A172 (cell line): ENCODE measurements around the gene NOS3. TPM values are rescaled to one million over a fixed set of nuclear protein-coding genes. Genes with fewer than 3 reads are reported as not detected.

ENCODE experiments used
- DNase-seq: peaks from one replicate; pipeline ENCODE4 v3.0.0-alpha.2; 2015; ENCODE audit warnings: low spot score
- total RNA-seq: library from RNA; depleted of rRNA; stranded (reverse); fragments of >200 nt; shearing (Covaris generic); gene quantifications from 2 replicates; pipeline ENCODE4 v1.2.3, GENCODE V29; 2014; rRNA removed

Gene NOS3
- 0.74 and 2.5 TPM in 2 replicates for total RNA-seq

DNA sequence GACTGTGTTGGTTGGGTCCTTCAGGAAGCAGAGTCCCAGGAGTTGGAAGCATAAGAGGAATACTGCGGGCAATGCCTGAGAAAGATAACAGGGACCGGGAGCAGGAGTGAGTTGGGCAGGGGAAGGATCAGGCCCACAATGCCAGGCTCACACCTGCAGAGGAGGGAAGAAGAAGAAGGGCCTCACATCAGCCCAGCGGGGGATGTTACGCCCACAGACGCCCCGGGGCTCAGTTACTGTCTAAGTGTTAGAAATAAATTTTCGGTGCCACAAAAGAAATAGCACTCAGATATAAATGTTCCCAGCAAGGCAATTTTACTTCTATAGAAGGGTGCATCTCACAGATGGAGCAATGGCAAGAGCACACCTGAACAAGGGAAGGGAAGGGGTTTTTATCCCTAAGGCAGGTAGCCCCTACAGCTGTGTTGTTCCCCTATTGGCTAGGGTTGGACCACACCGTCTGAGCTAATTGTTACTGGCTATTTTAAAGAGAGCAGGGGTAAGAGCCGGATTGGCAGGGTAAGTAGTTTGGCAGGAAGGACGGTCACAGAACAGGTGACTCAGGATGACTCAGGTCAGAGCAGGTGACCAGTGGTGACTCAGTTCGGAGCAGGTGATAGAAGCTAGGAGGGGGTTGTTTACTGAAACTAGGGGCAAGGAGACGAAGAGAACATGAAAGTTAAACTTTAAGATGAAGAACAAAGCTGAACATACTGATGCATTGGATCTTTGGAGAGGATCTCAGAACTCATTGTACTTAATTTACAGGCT is at the start of gene NOS3:
Gene NOS3 (plus strand): TSS at position 602 of the 771 bp plus-strand sequence. CDS start 2,787 bp downstream, outside the sequence.
- DNase-seq = no peak

DNA sequence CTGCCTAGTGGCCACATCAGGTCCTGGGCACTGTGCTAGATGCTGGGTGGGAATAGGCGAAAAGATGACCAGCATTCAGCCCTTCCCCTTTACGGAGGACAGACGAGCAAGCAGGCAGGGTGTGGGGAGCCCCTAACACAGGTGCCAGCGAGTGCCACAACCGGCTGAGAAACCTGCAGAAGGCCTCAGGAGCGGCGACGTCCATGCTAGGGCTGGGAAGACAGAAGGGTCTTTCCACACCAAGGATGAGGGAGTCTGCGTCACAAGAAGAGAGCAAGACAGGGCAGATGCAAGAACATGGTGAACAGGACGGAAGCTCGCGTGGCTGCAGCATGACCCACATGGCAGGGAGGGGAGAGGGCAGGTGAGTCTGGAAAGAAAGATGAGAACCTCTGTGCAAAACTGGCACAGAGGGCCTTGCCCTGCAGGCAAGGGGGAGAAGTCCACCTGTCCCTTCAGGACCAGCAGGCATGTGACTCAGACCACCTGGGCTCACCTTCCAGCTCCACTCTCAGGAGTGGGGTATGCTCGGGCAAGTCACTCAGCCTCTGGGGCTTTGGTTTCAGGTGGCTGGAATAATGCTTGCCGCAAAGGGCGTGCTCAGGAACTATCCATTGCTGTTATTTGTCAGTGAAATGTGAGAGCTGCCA is 49.3 kb upstream of the NOS3 start:
- no peak for DNase-seq

DNA sequence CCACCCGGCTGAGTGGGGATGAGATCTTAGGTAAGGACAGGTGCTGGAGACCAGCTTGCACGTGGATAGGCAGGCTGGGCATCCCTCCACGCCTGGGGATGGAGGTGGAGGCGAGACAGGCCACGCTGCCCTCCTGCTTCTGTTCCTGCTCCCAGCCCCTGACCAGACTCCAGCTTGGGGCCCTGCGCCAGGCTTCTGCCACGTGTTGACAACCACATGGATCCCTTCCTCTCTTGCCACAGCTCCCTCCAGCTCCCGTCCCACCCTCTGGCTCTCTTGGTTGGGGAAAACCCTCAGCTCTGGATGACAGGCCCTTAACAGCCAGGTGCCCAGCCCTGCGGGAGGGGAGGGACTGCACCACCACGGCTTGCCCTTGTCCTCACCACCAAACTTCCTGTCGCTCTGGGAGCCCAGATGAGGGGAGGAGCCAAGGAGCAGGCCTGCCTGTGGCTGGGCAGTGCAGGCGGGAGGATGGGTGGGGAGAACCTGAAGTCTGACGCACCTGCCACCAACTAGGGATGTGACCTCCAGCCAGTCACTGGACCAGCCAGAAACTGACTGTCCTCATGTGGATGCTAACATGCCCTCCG is 48.7 kb upstream of the NOS3 start:
- DNase-seq = peak; percentile 39

DNA sequence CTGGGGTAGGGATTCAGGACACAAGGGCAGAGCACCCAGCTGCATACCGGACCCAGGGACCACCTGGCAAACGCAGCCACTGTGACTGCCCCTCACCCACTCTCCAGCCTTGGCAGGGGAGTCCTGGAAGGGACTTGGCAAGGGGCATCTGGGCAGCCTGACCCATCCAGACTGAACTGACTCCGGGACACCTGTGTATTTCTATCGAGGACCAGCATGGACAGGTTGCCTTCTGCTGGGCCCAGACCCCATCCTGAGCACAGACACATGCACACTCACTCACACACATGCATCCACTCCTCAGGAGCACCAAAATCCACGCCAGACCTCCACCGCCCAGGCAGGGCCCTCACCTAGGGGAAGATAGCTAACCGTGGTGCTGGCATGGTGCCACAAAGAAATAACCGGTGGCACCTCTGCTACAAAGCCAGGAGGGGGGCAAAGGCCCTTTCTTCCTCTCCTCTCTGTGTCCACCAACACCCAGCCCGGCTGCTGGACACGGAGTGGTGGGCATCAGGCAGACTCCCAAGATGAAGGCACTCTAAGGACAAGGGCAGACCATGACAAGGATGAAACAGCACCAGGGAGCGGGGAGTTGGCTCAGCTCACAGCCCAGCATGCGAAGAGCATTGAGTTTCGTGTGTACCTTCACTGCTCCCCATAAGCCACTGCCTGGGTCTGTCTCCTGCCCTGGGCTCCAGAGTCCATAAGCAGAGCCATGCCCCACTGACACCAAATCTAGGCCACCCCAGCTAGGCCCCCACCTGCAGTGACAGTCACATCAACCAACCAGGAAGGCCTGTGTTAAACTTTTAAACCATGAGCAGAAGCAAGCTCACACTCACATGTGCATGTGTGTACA is 48.0 kb upstream of the NOS3 start:
- no peak for DNase-seq

DNA sequence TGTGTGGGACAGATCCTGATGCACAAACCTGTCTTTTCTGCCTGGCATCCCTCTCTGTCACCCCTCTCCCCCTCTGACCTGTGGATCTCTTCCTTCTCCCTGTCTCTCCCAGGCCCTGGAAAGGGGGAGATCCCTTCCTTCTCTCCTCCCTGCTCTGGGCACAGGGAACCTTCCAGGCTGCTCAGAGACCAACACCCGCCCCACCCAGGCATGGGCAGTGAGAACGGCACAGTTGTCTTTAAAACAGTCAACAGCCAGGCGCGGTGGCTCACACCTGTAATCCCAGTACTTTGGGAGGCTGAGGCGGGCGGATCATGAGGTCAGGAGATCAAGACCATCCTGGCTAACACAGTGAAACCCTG is 47.4 kb upstream of the NOS3 start:
- DNase-seq = no peak

DNA sequence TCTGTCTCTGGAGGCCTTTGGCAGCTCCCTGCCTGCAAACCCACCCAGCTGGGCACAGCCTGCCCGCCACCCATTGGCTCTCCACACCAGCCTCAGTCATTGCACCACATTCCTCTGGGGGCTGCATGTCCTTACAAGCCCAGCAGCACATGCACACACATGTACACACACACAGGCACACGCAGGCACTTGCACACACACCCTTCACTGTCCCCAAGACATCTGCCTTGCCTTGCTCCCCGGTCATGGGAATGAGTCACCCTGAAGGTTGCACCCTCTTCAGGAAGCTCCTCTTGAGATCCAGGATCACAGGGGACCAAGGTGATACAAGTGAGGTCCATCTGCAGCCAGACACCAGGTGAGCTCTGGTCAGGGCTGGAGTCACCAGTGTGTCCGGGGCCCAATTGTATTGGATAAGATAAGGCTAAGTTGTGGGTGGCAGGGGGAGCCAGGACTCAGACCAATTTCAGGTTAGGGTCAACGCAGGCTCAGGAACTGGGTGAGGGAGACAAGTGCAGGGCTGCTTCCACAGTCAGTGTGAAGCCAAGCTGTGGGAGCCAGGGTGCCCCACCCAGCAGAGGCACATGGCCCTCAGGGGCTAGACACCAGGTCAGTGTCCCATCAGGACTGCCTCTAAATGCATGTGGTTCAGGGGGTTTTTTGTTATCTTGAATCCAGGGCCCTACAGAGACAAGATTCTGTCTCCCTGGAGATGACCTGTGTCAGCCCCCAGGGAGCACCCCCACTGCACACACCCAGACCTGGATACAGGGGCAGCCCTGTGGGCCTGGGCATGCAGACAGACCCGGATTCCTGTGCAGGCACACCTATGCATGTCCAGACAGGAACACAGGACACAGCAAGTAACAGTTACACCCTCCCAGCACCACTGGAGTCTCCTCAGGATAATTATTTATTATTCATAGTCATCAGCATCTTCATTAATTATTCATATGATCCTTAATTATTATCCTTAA is 46.5 kb upstream of the NOS3 start:
- no peak for DNase-seq

DNA sequence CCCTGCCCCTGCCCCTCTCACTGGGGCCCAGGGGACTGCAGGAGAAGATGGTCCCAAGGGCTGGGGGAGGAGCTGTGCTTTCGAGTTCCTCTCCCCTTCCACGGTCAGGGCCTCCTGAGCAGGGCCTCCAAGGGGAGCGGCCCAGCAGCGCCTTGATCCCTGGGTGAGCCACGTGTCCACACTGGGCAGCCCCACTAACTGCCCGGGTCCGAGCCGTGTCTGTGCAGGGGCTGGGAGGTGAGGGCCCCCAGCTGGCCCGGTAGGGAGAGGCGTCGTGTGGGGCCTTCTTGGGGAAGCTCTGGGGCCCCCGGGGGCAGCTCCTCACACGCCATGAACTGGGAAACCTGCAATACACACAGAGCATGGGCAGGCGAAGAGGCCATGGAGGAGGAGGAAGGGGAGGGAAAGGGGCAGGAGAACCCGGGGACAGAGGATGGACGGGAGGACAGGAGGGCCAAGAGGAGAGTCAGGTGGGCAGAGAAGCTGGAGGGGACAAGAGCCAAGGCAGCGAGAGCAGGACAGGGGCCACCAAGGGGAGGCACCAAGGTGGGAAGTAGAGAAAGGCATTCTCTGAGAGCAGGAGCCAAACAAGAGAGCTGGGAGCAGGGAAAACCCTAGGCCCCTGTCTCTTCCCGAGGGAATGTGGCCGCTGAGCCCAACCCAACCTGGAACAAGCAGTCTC is 45.5 kb upstream of the NOS3 start:
- DNase-seq = no peak

DNA sequence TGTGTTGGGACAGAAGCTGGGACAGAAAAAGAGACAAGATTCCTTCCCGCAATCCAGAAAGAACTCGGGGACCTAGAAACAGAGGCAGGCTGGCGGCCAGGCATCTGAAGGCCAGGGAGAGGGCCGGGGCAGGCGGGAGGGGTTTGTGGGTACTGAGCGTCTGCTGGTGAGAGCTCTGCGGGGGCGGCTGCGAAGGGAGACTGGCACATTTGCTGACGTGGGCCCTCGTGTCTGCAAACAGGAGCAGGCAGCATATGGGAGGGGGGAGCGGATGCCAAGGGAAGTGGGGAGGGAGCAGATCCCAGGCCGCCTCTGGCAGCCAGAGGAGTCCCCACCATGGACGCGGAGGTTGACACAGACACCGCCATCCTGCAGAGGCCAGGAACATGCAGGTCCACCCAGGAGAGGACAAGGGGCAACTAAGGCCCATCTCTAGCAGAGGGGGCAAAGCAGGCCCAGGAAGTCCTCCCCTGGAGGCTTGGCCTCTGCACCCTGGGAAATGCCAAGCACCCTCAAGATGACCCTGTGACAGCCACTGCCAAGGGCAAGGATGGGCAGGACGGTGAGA is 44.9 kb upstream of the NOS3 start:
- DNase-seq = no peak

DNA sequence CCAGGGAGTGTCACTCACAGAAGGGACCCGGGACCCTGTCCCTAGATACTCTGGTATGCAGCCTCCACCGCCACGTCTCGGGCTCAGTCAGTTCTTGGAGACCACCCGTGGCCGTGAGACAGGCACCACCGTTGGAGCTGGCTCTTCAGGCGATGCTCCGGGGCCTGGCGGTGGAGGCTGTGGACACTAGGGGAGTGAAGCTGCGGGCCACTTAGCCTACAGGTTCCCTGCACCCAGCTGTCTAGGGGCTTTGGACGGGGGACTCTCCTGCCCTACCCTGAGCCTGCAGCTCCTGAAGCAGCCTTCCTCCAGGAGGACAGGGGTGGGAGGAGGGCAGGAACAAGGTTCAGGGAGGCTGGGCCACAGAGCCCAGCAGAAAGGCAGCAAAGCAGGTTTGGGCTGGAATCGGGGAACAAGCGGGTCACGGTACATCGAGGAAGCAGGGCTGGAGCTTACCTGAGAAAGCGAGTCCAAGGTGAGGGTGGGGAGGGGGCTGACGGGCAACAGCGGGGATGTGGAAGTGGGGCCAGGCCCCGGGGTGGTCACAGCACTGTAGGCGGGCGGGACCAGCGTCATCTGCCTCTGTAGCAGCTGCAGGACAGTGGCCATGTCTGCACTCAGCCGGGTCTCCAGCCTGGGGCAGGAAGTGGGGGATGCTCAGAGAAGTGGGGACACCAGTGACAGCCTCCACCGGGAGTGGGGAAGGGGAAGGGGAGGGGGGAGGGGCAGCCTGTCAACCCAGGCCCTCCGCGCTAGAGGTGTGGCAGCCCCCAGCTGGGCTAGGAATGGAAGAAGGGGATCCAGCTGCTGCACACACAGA is 44.2 kb upstream of the NOS3 start:
- no peak for DNase-seq

DNA sequence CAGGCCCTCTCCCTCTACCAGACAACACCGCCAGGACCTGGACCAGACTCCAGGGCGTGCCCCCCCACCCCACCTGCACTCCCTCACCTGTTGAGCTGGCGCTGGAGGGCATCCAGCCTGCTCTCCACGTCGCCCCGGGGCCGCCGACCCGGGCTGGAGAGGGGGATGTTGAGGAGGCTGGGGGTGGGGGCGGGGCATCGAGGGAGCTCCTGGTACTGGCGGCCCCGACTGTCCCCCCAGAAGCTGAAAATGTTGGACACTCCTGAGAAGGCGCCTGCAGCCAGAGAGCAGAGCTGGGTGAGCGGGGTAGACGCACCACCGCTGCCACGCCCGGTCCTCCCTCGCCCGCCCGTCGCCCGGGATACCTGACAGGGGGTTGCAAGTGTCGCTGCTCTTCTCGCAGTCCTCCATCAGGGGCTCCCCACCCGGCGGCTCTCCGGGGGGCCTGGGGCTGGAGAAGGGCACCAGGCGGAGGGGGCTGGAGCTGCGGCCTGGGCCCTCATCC is 43.5 kb upstream of the NOS3 start:
- DNase-seq = no peak

DNA sequence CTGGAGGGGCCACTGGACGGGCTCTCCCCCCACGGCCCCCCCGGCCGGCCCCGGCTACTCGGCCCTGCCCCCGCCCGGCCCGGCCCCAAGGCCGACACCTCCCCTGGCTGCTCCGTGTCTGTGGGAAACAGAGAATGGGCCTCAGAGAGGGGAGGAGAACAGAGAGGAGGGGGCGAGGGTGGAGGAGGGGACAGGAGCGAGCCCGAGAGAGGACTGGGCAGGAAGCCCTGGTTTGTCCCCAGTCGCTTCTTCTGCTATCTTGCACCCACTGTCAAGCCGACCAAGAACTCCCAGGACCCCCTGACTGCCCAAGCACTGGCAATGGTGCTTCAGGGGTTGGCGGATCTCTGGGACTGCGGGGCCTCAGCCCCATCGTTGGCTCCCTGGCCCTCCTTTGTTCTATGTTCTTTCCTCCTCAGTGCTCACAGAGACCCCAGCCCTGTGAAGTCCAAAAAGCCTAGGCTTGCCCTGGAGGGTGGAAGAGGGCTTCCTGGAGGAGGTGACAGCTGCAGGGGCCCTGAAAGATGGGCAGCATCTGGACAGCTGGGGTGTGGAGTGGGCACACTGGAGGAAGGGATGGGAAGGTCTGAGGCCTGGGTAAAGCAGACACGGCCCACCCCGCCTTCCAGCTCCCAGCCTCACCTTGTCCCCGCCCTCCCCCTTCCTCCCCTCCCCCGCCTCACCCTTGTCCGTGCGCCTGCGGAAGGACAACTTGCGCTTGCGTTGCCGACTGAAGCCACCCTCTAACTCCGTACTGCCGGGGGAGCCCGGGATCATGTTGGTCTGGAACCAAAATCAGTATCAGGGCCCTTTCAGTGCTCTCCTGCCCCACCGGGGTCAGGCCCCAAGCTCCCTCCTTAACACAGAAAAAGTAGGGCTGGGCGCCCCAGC is 42.8 kb upstream of the NOS3 start:
- no peak for DNase-seq

DNA sequence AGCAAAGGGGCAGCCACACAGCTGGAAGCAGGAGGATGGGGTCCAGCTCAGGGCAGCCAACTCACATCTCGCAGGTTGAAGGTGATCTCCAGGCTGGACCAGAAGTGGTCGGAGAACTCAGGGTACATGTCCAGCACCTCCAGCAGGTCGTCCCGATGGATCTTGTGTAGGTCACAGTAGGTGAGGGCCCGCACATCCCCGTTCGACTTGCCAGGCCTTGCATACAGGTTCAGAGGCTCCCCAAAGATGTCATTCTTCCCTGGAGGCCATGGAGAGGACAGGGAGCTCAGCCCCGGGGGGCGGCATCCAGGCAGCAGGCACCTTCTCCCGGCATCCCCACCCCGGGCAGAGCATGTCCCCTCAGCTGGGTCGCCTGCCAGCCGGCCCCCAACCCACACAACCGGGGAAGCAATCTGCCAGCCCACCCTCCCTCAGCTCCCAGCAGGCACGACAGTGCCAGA is 42.0 kb upstream of the NOS3 start:
- no peak for DNase-seq

DNA sequence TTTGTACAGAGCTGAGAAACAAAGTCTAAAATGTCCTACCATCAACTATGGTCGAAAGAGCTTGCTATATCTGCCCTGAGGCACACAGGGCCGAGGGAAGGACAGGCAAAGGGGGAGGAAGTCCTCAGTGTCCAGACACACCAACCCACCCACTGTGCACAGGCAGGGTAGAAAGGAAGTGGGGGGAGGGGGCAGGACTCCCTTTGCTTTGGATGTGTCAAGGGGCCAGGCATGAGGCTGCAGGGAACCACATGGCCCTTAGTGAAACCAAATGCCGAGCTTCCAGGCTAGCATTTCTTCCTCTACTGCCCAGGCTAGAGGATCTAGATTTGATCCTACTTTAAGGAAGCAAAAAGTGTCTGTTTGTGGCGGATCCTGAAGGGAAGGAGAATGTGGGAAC is 41.3 kb upstream of the NOS3 start:
- no peak for DNase-seq

DNA sequence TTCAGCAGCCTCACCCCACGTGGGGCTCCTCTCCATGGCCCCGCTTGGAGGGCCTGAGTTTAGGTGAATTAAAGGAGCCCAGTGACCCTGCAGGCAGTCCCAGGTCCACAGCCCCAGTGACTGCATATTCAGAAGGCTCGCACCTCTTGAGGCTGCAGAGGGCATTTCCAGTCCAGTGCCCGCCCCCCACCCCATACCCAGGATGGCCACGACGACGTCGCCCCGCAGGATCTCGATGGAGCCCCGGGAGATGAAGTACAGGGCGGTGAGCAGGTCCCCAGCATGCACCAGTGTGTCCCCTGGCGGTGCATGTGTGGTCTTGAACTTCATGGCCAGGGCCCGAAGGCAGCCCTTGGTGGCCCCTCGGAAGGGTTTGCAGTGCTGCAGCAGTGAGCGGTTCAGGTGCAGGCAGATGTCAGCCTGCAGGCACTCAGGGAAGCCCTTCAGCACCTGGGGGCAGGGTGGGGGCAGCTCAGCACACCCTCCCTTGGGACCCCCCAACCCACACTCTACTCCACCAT is 40.8 kb upstream of the NOS3 start:
- DNase-seq = no peak

DNA sequence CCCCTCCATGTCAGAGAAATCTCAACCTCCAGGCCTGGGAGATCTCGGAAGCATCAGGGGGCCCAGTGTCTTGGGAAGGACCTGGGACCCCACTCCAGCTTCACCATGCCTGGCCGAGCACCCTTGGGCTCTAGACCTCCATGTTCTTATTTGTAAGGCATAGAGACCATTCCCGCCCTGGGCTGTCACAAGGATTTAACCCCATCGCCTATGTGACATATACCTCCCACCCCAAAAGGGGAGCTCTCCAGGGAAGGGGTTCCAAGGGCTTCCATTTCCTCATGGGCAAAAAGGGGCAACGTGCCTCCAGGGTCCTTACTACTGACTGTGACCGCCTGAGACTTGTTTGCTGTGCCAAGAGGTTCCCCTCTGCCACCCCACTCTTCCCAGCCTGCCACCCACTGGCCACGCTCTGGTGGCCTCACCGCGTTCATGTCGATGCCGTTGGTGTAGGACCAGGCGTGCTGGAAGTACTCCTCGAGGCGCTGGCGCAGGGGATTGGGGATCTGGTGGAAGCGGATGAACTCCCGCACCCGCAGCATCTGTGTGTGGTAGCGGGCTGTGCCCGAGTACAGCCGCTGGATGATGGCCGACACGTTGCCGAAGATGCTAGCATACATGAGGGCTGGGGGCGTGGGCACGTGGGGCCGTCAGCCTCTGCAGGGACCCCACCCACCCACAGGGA is 40.2 kb upstream of the NOS3 start:
- no peak for DNase-seq

DNA sequence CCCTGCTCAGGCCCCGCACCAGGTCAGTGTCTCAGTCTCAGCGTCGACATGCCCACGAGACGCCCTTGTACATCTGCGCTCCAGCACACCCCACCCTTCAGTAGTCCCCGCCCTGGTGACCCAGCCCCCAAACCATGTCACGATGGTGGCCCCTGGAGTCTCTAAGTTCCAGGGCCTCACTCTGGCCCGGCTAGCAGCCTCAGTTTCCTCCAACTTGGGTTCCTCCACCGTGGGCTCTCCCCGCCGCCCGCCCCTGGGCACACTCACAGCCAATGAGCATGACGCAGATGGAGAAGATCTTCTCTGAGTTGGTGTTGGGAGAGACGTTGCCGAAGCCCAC is 39.7 kb upstream of the NOS3 start:
- DNase-seq = no peak

DNA sequence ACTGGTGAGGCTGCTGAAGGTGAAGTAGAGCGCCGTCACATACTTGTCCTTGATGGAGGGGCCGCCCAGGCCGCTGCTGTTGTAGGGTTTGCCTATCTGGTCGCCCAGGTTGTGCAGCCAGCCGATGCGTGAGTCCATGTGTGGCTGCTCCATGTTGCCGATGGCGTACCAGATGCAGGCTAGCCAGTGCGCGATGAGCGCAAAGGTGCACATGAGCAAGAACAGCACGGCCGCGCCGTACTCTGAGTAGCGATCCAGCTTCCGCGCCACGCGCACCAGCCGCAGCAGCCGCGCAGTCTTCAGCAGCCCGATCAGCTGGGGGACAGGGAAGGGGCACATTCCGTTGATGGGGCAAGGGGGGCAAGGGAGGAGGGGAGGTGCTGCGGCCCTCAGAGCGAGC is 39.3 kb upstream of the NOS3 start:
- no peak for DNase-seq
